CD4-positive, alpha-beta T cell treated with Interferon alpha-2 for 1 hour (primary cell): Measurements from ENCODE around the gene LANCL3.
"Not testable (repeated sequence)": the region's sequence is repeated elsewhere in the genome, so short reads cannot be mapped to it uniquely, and the experiment has no call there.

ENCODE experiments used
- DNase-seq, 2 donors: peaks; one replicate each; pipeline ENCODE4 v3.0.0-alpha.2; 2020 to 2022

LANCL3 gene

GRCh38 chrX:37627602-37628001 is 56.1 kb downstream of the LANCL3 start:
- no peak for DNase-seq

GRCh38 chrX:37638047-37638446 is 66.6 kb downstream of the LANCL3 start:
- no peak for DNase-seq

GRCh38 chrX:37640142-37640541 is 68.7 kb downstream of the LANCL3 start:
- no peak for DNase-seq

- DNase-seq = no peak
These were observed 70.4 kb downstream of the LANCL3 start for GRCh38 chrX:37641859-37642258.

GRCh38 chrX:37644381-37645305 is 73.2 kb downstream of the LANCL3 start:
- DNase-seq = no peak

- DNase-seq = no peak
These were observed 74.8 kb downstream of the LANCL3 start for GRCh38 chrX:37646254-37646653.

- DNase-seq = not testable (repeated sequence)
These were observed 79.4 kb downstream of the LANCL3 start for GRCh38 chrX:37650879-37651278.

GRCh38 chrX:37651921-37652452 is 80.5 kb downstream of the LANCL3 start:
- DNase-seq = no peak

GRCh38 chrX:37652589-37653231 is 81.2 kb downstream of the LANCL3 start:
- no peak for DNase-seq

GRCh38 chrX:37653397-37654085 is 82.1 kb downstream of the LANCL3 start:
- no peak for DNase-seq

GRCh38 chrX:37658343-37659030 is 87.0 kb downstream of the LANCL3 start:
- DNase-seq = no peak

- DNase-seq = no peak
These were observed 87.6 kb downstream of the LANCL3 start for GRCh38 chrX:37659047-37659446.

GRCh38 chrX:37662181-37662580 is 90.7 kb downstream of the LANCL3 start:
- no peak for DNase-seq

GRCh38 chrX:37666516-37666915 is 95.1 kb downstream of the LANCL3 start:
- no peak for DNase-seq

GRCh38 chrX:37667141-37667540 is 95.7 kb downstream of the LANCL3 start:
- no peak for DNase-seq

GRCh38 chrX:37672563-37672962 is 101.1 kb downstream of the LANCL3 start:
- DNase-seq = no peak

GRCh38 chrX:37676811-37677210 is 105.3 kb downstream of the LANCL3 start:
- no peak for DNase-seq

- no peak for DNase-seq
These were observed 105.8 kb downstream of the LANCL3 start for GRCh38 chrX:37677243-37677642.

- no peak for DNase-seq
These were observed 106.3 kb downstream of the LANCL3 start for GRCh38 chrX:37677765-37678164.

- DNase-seq = no peak
These were observed 107.1 kb downstream of the LANCL3 start for GRCh38 chrX:37678574-37678973.

GRCh38 chrX:37679230-37679629 is 107.8 kb downstream of the LANCL3 start:
- DNase-seq = no peak

- no peak for DNase-seq
These were observed 108.4 kb downstream of the LANCL3 start for GRCh38 chrX:37679888-37680287.

- no peak for DNase-seq
These were observed 113.0 kb downstream of the LANCL3 start for GRCh38 chrX:37684426-37684825.
